ENCODE results near the gene ARHGEF37.

DNA sequence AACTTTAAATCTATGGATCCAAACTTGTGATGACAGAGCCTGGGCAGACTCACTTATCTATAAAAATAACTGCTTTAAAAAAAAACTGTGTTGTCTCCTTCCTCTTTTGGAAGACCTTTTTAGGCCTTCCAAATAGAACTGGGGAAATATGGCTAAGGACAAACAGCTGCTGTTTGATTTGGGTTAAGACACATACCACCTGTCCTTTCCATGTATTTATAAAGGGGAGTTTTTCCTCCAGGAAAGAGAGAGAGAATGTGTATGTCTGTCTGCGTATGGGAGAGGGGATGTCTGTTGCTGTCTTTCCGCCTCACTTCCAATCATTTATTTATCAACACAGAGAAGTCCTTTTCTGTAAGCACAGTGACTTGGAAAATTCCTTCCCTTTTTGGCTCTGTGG lies 2.8 kb downstream of the ARHGEF37 start:
- TF ChIP-seq PHF8 (conservative IDR thresholded peaks at IDR 0.05; ENCODE audit: low read depth, low read length) (no peak), EZH2 (IDR thresholded peaks at IDR 0.05; ENCODE audit: low read depth, low read length, severe bottlenecking) (no peak), POLR2A (IDR thresholded peaks at IDR 0.05; ENCODE audit: control extremely low read depth in 1 of 2, low read depth in 2 of 2, low read length in 2 of 2) (no peak), RAD21 (IDR thresholded peaks at IDR 0.05 in 1 of 2, conservative IDR thresholded peaks at IDR 0.05 in 1 of 2; ENCODE audit: low read depth in 2 of 2, low read length in 2 of 2) (no peak), RFX5 (IDR thresholded peaks at IDR 0.05; ENCODE audit: borderline replicate concordance, low read depth, low read length) (no peak), TCF12 (IDR thresholded peaks at IDR 0.05; ENCODE audit: low read depth, low read length) (no peak), SRF (IDR thresholded peaks at IDR 0.05; ENCODE audit: low read depth, low read length) (no peak), EP300 (IDR thresholded peaks at IDR 0.05; ENCODE audit: borderline replicate concordance in 1 of 2, low read depth in 2 of 2, low read length in 2 of 2) (no peak), SP1 (IDR thresholded peaks at IDR 0.05; ENCODE audit: low read depth, low read length) (no peak), POLR2AphosphoS5 (IDR thresholded peaks at IDR 0.05; ENCODE audit: low read depth, low read length) (no peak), ZNF274 (IDR thresholded peaks at IDR 0.05; ENCODE audit: borderline replicate concordance, extremely low read depth, low read length) (no peak)
- TF ChIP-seq, protein P1, sequence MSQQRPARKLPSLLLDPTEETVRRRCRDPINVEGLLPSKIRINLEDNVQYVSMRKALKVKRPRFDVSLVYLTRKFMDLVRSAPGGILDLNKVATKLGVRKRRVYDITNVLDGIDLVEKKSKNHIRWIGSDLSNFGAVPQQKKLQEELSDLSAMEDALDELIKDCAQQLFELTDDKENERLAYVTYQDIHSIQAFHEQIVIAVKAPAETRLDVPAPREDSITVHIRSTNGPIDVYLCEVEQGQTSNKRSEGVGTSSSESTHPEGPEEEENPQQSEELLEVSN (IDR thresholded peaks at IDR 0.05) = no peak
- TF ChIP-seq, protein P2, sequence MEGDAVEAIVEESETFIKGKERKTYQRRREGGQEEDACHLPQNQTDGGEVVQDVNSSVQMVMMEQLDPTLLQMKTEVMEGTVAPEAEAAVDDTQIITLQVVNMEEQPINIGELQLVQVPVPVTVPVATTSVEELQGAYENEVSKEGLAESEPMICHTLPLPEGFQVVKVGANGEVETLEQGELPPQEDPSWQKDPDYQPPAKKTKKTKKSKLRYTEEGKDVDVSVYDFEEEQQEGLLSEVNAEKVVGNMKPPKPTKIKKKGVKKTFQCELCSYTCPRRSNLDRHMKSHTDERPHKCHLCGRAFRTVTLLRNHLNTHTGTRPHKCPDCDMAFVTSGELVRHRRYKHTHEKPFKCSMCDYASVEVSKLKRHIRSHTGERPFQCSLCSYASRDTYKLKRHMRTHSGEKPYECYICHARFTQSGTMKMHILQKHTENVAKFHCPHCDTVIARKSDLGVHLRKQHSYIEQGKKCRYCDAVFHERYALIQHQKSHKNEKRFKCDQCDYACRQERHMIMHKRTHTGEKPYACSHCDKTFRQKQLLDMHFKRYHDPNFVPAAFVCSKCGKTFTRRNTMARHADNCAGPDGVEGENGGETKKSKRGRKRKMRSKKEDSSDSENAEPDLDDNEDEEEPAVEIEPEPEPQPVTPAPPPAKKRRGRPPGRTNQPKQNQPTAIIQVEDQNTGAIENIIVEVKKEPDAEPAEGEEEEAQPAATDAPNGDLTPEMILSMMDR (IDR thresholded peaks at IDR 0.05; ENCODE audit: control extremely low read depth in 1 of 3, insufficient read depth in 1 of 3, low read depth in 1 of 3, low read length in 3 of 3) = no peak
